Ascending aorta (tissue), 2 donors: ENCODE data around the gene TPRX2. TPM values are rescaled to one million over a fixed set of nuclear protein-coding genes. Genes with fewer than 3 reads are reported as not detected.

Source experiments
- DNase-seq, 2 donors: peaks; one replicate each; pipeline ENCODE4 v3.0.0-alpha.2; 2019; ENCODE audit warnings: low spot score in 2 of 2
- H3K27ac ChIP-seq, 2 donors: fragments of 200-600 bp; sonication (generic); one replicate each; pipeline ENCODE4 v1.5.1; 2016 to 2017; ENCODE audit warnings: mild to moderate bottlenecking in 1 of 2
- H3K27me3 ChIP-seq: fragments of 200-600 bp; sonication (generic); one replicate; pipeline ENCODE4 v1.5.1; 2017
- H3K36me3 ChIP-seq, 2 donors: fragments of 200-600 bp; sonication (generic); one replicate each; pipeline ENCODE4 v1.5.1; 2016
- H3K4me1 ChIP-seq, 2 donors: fragments of 200-600 bp; sonication (generic); one replicate each; pipeline ENCODE4 v1.5.1; 2016 to 2017; ENCODE audit warnings: mild to moderate bottlenecking in 1 of 2
- H3K4me3 ChIP-seq, 2 donors: fragments of 200-600 bp; sonication (generic); one replicate each; pipeline ENCODE4 v1.5.1; 2016 to 2017; ENCODE audit warnings: mild to moderate bottlenecking in 1 of 2
- H3K9me3 ChIP-seq, 2 donors: fragments of 200-600 bp; sonication (generic); one replicate each; pipeline ENCODE4 v1.5.1; 2016
- intact Hi-C: fragments of 100-400 bp; cut with DNase I; formaldehyde crosslinking; loops from one replicate; pipeline ENCODE4 v1.15.1; 2023
- total RNA-seq: library from RNA; depleted of rRNA; stranded (reverse); fragments of >200 nt; gene quantifications from one replicate; pipeline ENCODE4 v1.1.0, GENCODE V29; 2016
- TF ChIP-seq, protein P1 (sequence below), 3 experiments: fragments of 200-600 bp in 2 of 3; fragments of 450-650 bp in 1 of 3; sonication (generic) in 2 of 3; IDR thresholded peaks; one replicate each; pipeline ENCODE4 v1.5.1; 2016 to 2019; ENCODE audit warnings: antibody characterized with exemption in 3 of 3, mild to moderate bottlenecking in 1 of 3, moderate library complexity in 1 of 3

TPRX2 gene
- total RNA-seq, 1 donor from 2014 or later, result not detected

DNA sequence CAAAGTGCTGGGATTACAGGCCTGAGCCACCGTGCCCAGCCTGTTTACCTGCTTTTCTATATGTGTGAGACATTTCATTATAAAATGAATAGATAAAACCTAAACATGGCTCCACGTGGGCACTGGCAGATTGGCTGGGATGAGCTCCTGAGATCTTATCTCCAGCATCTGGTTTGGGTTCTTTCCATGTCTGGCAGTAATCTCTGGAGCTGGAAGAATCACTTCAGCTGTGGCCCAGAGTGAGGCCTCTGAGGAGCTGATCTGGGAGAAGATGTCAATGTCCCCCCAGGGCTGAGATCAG is 32.5 kb downstream of the TPRX2 start:
- no peak for DNase-seq
- intact Hi-C loops, result no loop called here
- TF ChIP-seq, protein P1, sequence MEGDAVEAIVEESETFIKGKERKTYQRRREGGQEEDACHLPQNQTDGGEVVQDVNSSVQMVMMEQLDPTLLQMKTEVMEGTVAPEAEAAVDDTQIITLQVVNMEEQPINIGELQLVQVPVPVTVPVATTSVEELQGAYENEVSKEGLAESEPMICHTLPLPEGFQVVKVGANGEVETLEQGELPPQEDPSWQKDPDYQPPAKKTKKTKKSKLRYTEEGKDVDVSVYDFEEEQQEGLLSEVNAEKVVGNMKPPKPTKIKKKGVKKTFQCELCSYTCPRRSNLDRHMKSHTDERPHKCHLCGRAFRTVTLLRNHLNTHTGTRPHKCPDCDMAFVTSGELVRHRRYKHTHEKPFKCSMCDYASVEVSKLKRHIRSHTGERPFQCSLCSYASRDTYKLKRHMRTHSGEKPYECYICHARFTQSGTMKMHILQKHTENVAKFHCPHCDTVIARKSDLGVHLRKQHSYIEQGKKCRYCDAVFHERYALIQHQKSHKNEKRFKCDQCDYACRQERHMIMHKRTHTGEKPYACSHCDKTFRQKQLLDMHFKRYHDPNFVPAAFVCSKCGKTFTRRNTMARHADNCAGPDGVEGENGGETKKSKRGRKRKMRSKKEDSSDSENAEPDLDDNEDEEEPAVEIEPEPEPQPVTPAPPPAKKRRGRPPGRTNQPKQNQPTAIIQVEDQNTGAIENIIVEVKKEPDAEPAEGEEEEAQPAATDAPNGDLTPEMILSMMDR (IDR thresholded peaks at IDR 0.05), result no peak
- H3K9me3 ChIP-seq, result peaks cover 0 to 9% of the 10 kb centered on the region in 2 donors
- H3K27me3 ChIP-seq, result no peaks in the 10 kb centered on the region
- no peak overlapping the region for H3K27ac ChIP-seq
- no peak overlapping the region for H3K4me3 ChIP-seq
- no peaks in the 10 kb centered on the region for H3K4me1 ChIP-seq
- no peaks in the 10 kb centered on the region for H3K36me3 ChIP-seq

DNA sequence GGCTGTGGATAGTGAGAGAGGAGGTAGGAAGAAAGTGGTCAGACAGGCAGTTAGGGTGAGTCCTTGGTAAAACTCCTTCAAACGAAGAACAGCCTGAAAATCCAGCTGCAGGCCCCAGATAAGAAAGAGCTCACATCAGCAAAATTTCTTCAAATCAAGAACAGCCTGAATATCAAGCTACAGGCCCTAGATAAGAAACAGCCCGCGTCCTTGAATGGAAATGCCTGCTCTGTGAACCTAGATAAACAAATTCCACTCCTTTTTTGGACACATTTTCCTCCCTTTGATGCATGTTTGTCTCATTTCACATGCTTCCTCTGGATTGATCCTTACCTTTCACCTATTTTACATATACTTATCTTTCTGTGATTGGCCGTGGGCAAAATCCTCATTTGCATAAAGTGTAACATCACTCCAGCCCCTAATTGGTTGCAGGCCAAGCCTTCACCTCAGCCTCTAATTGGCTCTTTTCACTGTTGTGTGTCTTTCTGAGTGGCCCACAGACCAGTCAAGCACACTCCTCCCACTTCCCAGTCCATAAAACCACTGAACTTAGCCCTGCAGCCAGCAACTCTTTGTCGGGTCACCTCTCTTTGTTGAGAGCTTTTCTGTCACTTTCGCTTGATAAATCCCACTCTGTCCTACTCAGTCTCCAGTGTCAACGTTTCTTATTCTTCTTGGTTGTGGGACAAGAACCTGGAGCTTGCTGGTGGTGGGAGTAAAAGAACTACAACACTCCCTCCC is 33.1 kb downstream of the TPRX2 start:
- H3K4me3 ChIP-seq, result no peak overlapping the region
- intact Hi-C loops, result no loop called here
- no peaks in the 10 kb centered on the region for H3K4me1 ChIP-seq
- DNase-seq, result no peak
- no peaks in the 10 kb centered on the region for H3K36me3 ChIP-seq
- peaks cover 0 to 9% of the 10 kb centered on the region in 2 donors for H3K9me3 ChIP-seq
- H3K27me3 ChIP-seq, result no peaks in the 10 kb centered on the region
- no peak overlapping the region for H3K27ac ChIP-seq
- TF ChIP-seq, protein P1 (IDR thresholded peaks at IDR 0.05), result no peak

DNA sequence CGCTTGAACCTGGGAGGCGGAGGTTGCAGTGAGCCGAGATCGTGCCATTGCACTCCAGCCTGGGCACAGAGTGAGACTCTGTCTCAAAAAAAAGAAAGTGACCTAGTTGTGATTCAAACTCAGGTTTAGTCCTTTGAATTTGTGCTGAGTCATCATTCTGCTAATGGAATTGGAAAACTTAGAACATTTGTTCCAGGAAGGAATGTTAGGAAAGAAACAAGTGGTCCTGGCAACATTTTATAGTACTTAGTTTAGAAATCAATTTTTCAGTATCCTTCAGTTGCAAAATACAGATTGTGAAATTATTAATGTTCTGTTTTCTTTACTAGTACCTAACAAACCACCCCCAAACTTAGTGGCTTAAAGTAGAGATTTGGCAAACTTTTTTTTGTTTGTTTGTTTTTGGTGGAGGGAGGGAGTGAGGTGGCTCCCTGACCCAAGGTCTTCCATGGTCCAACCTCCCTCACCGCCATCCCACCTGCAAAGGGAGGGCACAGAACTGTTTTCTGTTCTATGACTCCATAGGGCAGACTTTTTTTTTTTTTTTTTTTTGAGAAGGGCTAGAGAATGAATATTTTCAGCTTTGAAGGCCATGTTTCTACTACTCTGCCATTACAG is 36.2 kb downstream of the TPRX2 start:
- Histone ChIP-seq H3K27ac (no peak overlapping the region), H3K4me3 (no peak overlapping the region), H3K27me3 (no peaks in the 10 kb centered on the region), H3K36me3 (no peaks in the 10 kb centered on the region), H3K9me3 (peaks cover 0 to 9% of the 10 kb centered on the region in 2 donors), H3K4me1 (no peaks in the 10 kb centered on the region)
- DNase-seq, result no peak
- TF ChIP-seq, protein P1 (IDR thresholded peaks at IDR 0.05), result no peak
- intact Hi-C loops, result no loop called here

DNA sequence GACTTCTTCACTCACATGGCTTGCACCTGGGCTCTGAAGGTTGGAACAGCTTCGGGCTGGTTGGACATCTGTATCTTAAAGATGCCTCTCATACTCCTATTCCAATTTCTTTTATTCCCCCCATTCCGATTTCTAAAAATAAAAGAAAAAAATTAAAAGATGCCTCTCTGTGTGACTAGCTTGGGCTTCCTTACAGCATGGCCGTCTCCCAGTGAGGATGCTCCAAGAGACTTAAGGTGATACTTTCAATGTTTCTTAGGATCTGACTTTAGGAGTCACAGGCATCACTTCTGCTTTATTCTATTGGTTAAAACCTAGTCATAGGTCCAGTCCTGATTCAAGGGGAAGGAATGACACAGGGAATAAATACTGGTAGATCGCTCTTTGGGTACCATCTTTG is 37.0 kb downstream of the TPRX2 start:
- intact Hi-C loops, result no loop called here
- Histone ChIP-seq H3K9me3 (peaks cover 0 to 9% of the 10 kb centered on the region in 2 donors), H3K4me3 (no peak overlapping the region), H3K27me3 (no peaks in the 10 kb centered on the region), H3K4me1 (no peaks in the 10 kb centered on the region), H3K27ac (no peak overlapping the region), H3K36me3 (no peaks in the 10 kb centered on the region)
- DNase-seq, result no peak
- TF ChIP-seq, protein P1 (IDR thresholded peaks at IDR 0.05), result no peak

DNA sequence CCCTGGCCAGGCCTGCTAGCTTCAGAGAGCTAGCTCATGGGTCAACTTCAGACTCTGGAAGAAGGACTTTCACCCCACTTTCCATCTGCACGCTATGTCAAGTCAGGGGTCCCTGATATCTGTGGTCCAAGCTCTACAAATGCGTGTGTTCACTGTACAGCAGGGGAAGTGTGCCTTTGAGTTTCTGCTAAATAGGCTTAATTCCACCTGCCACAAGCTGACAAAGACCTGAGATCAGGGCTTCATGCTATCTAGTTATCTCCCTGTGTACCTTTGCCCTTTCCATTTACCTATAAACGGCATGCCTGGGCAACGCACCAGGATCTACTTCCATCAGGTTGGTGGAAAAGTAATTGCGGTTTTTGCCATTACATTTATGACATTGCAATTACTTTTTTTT is 37.7 kb downstream of the TPRX2 start:
- no peak for DNase-seq

More for the DNA sequence above, 37.7 kb downstream of the TPRX2 start:
- Histone ChIP-seq H3K36me3 (no peaks in the 10 kb centered on the region), H3K4me3 (no peak overlapping the region), H3K4me1 (no peaks in the 10 kb centered on the region), H3K27ac (no peak overlapping the region), H3K9me3 (peaks cover 0 to 9% of the 10 kb centered on the region in 2 donors), H3K27me3 (no peaks in the 10 kb centered on the region)
- TF ChIP-seq, protein P1 (IDR thresholded peaks at IDR 0.05), result no peak
- intact Hi-C loops, result no loop called here
